GM18511 (cell line): ENCODE data around the gene GAS6.
A peak's percentile ranks its signal among the peaks of the same experiment; 100 is the strongest.
"Not testable (repeated sequence)": the region's sequence is repeated elsewhere in the genome, so short reads cannot be mapped to it uniquely, and the experiment has no call there.

Experiments
- ATAC-seq: cut with Tn5 transposase; IDR thresholded peaks from one replicate; pipeline ENCODE4 v1.9.1; 2021; ENCODE audit warnings: mild to moderate bottlenecking, moderate library complexity; ENCODE audit not compliant: unreplicated experiment

Gene GAS6

GRCh38 chr13:113874579-113875428 lies 10.9 kb upstream of the GAS6 start:
- ATAC-seq = no peak

GRCh38 chr13:113874177-113874576 lies 10.3 kb upstream of the GAS6 start:
- ATAC-seq = no peak

- ATAC-seq = no peak
Measured at GRCh38 chr13:113869263-113869662, 5.4 kb upstream of the GAS6 start.

- ATAC-seq = not testable (repeated sequence)
Measured at GRCh38 chr13:113867913-113868312, 4.0 kb upstream of the GAS6 start.

GRCh38 chr13:113865427-113865826 lies 1.6 kb upstream of the GAS6 start:
- ATAC-seq = no peak

GRCh38 chr13:113864273-113864890 lies 506 bp upstream of the GAS6 start:
- no peak for ATAC-seq

GRCh38 chr13:113862931-113863523 lies 849 bp downstream of the GAS6 start:
- ATAC-seq = peak; percentile 53

GRCh38 chr13:113862191-113862930 lies 1.5 kb downstream of the GAS6 start:
- no peak for ATAC-seq

- no peak for ATAC-seq
Measured at GRCh38 chr13:113861433-113862030, 2.3 kb downstream of the GAS6 start.

GRCh38 chr13:113860665-113861432 lies 3.0 kb downstream of the GAS6 start:
- ATAC-seq = no peak

- ATAC-seq = no peak
Measured at GRCh38 chr13:113860051-113860664, 3.7 kb downstream of the GAS6 start.

- no peak for ATAC-seq
Measured at GRCh38 chr13:113859311-113860050, 4.4 kb downstream of the GAS6 start.

- ATAC-seq = no peak
Measured at GRCh38 chr13:113857531-113858195, 6.2 kb downstream of the GAS6 start.

GRCh38 chr13:113856716-113857065 lies 7.2 kb downstream of the GAS6 start:
- ATAC-seq = no peak

- ATAC-seq = no peak
Measured at GRCh38 chr13:113855931-113856715, 7.8 kb downstream of the GAS6 start.

- ATAC-seq = no peak
Measured at GRCh38 chr13:113855012-113855921, 8.6 kb downstream of the GAS6 start.
